GM18909 (cell line): ENCODE measurements around the gene PDE5A.
A peak's percentile ranks its signal among the peaks of the same experiment; 100 is the strongest.

Experiments used
- ATAC-seq: cut with Tn5 transposase; IDR thresholded peaks from one replicate; pipeline ENCODE4 v1.9.1; 2021; ENCODE audit warnings: mild to moderate bottlenecking; ENCODE audit not compliant: unreplicated experiment, poor library complexity

The PDE5A gene

GRCh38 chr4:119628281-119629141 is at the start of gene PDE5A:
TSS of gene PDE5A (minus strand) at chr4:119628804. CDS start at chr4:119628671, 133 bp downstream.
- ATAC-seq: peak; percentile 94

GRCh38 chr4:119676101-119676500 is 47.5 kb upstream of the PDE5A start:
- no peak for ATAC-seq

GRCh38 chr4:119675391-119675790 is 46.8 kb upstream of the PDE5A start:
- no peak for ATAC-seq

GRCh38 chr4:119672938-119673337 is 44.3 kb upstream of the PDE5A start:
- no peak for ATAC-seq

- no peak for ATAC-seq
Measured at GRCh38 chr4:119672086-119672485, 43.5 kb upstream of the PDE5A start.

- ATAC-seq: no peak
Measured at GRCh38 chr4:119671205-119671604, 42.6 kb upstream of the PDE5A start.

GRCh38 chr4:119667802-119668201 is 39.2 kb upstream of the PDE5A start:
- no peak for ATAC-seq

- ATAC-seq: no peak
Measured at GRCh38 chr4:119666653-119667091, 38.1 kb upstream of the PDE5A start.

- ATAC-seq: no peak
Measured at GRCh38 chr4:119665752-119666151, 37.1 kb upstream of the PDE5A start.

GRCh38 chr4:119664168-119664907 is 35.7 kb upstream of the PDE5A start:
- ATAC-seq: no peak

- ATAC-seq: peak; percentile 62
Measured at GRCh38 chr4:119663160-119663788, 34.7 kb upstream of the PDE5A start.

GRCh38 chr4:119662612-119663011 is 34.0 kb upstream of the PDE5A start:
- peak; percentile 35 for ATAC-seq

- no peak for ATAC-seq
Measured at GRCh38 chr4:119661231-119661630, 32.6 kb upstream of the PDE5A start.

GRCh38 chr4:119659576-119659975 is 31.0 kb upstream of the PDE5A start:
- ATAC-seq: no peak

GRCh38 chr4:119657111-119657611 is 28.6 kb upstream of the PDE5A start:
- ATAC-seq: no peak

GRCh38 chr4:119656342-119656741 is 27.7 kb upstream of the PDE5A start:
- no peak for ATAC-seq

- ATAC-seq: no peak
Measured at GRCh38 chr4:119655111-119655837, 26.7 kb upstream of the PDE5A start.

GRCh38 chr4:119653990-119654389 is 25.4 kb upstream of the PDE5A start:
- ATAC-seq: no peak

- no peak for ATAC-seq
Measured at GRCh38 chr4:119652998-119653397, 24.4 kb upstream of the PDE5A start.

GRCh38 chr4:119648398-119648797 is 19.8 kb upstream of the PDE5A start:
- no peak for ATAC-seq
